Liver (tissue), 9 donors: Measurements from ENCODE around the gene COL5A1. TPM values are rescaled to one million over a fixed set of nuclear protein-coding genes. Genes with fewer than 3 reads are reported as not detected.

Experiments
- DNase-seq: peaks from one replicate; pipeline ENCODE4 v3.0.0-alpha.2; 2017; ENCODE audit warnings: low spot score
- H3K27ac ChIP-seq, 2 donors: one replicate each; pipeline ENCODE4 v1.7.0; 2013; ENCODE audit warnings: inconsistent platforms in 2 of 2, low read length in 2 of 2, control low read depth in 1 of 2, low read depth in 1 of 2, mild to moderate bottlenecking in 1 of 2
- H3K27me3 ChIP-seq, 4 donors: one replicate each; pipeline versions ENCODE4 v1.6.1 to v1.7.0; 2013; ENCODE audit warnings: low read length in 3 of 4, inconsistent platforms in 1 of 4, mild to moderate bottlenecking in 1 of 4, moderate library complexity in 1 of 4; ENCODE audit not compliant: control insufficient read depth in 4 of 4, insufficient read depth in 4 of 4
- H3K36me3 ChIP-seq, 4 donors: one replicate each; pipeline versions ENCODE4 v1.6.1 to v1.7.0; 2013; ENCODE audit warnings: low read length in 3 of 4, mild to moderate bottlenecking in 3 of 4, low read depth in 1 of 4, moderate library complexity in 1 of 4; ENCODE audit not compliant: control insufficient read depth in 4 of 4, insufficient read depth in 3 of 4
- H3K4me1 ChIP-seq, 4 donors: one replicate each; pipeline versions ENCODE4 v1.6.1 to v1.7.0; 2013; ENCODE audit warnings: low read length in 3 of 4, mild to moderate bottlenecking in 3 of 4, moderate library complexity in 1 of 4; ENCODE audit not compliant: control insufficient read depth in 4 of 4, insufficient read depth in 4 of 4
- H3K4me3 ChIP-seq, 3 donors: one replicate each; pipeline versions ENCODE4 v1.6.1 to v1.7.0; 2013; ENCODE audit warnings: low read length in 3 of 3, control low read depth in 1 of 3, low read depth in 1 of 3, mild to moderate bottlenecking in 1 of 3
- H3K9ac ChIP-seq, 2 donors: one replicate each; pipeline ENCODE4 v1.7.0; 2013; ENCODE audit warnings: low read length in 2 of 2, mild to moderate bottlenecking in 2 of 2, moderate library complexity in 2 of 2, control low read depth in 1 of 2, low read depth in 1 of 2
- H3K9me3 ChIP-seq, 4 donors: one replicate each; pipeline versions ENCODE4 v1.6.1 to v1.7.0; 2013; ENCODE audit warnings: low read length in 3 of 4; ENCODE audit not compliant: control insufficient read depth in 4 of 4
- ATF3 ChIP-seq: IDR thresholded peaks from 2 replicates; pipeline ENCODE4 v1.6.1; 2016; ENCODE audit warnings: antibody characterized with exemption
- EGR1 ChIP-seq, 2 donors: IDR thresholded peaks; 2 replicates each; pipeline ENCODE4 v1.6.1; 2016 to 2018; ENCODE audit warnings: antibody characterized with exemption in 2 of 2, low read depth in 2 of 2
- FOXA1 ChIP-seq: IDR thresholded peaks from 2 replicates; pipeline ENCODE4 v1.6.1; 2016; ENCODE audit warnings: antibody characterized with exemption
- FOXA2 ChIP-seq: IDR thresholded peaks from 2 replicates; pipeline ENCODE4 v1.6.1; 2016; ENCODE audit warnings: antibody characterized with exemption
- GABPA ChIP-seq, 2 donors: IDR thresholded peaks in 1 of 2; conservative IDR thresholded peaks in 1 of 2; 2 replicates each; pipeline ENCODE4 v1.6.1; 2016; ENCODE audit warnings: antibody characterized with exemption in 2 of 2, mild to moderate bottlenecking in 1 of 2, moderate library complexity in 1 of 2
- HNF4A ChIP-seq, 2 donors: conservative IDR thresholded peaks; 2 replicates each; pipeline ENCODE4 v1.6.1; 2016; ENCODE audit warnings: antibody characterized with exemption in 2 of 2, mild to moderate bottlenecking in 2 of 2
- HNF4G ChIP-seq: IDR thresholded peaks from 2 replicates; pipeline ENCODE4 v1.6.1; 2016; ENCODE audit warnings: antibody characterized with exemption
- JUND ChIP-seq, 2 donors: IDR thresholded peaks; 2 replicates each; pipeline ENCODE4 v1.6.1; 2016; ENCODE audit warnings: antibody characterized with exemption in 2 of 2
- MAX ChIP-seq: IDR thresholded peaks from 2 replicates; pipeline ENCODE4 v1.6.1; 2016; ENCODE audit warnings: antibody characterized with exemption
- NR2F2 ChIP-seq: IDR thresholded peaks from 2 replicates; pipeline ENCODE4 v1.6.1; 2016; ENCODE audit warnings: antibody characterized with exemption
- RAD21 ChIP-seq, 2 donors: IDR thresholded peaks; 2 replicates each; pipeline ENCODE4 v1.6.1; 2016; ENCODE audit warnings: antibody characterized with exemption in 2 of 2, mild to moderate bottlenecking in 2 of 2
- REST ChIP-seq: IDR thresholded peaks from 2 replicates; pipeline ENCODE4 v1.6.1; 2016; ENCODE audit warnings: antibody characterized with exemption, mild to moderate bottlenecking
- RXRA ChIP-seq, 2 donors: IDR thresholded peaks; 2 replicates each; pipeline ENCODE4 v1.6.1; 2017 to 2018; ENCODE audit warnings: antibody characterized with exemption in 2 of 2, mild to moderate bottlenecking in 1 of 2
- SP1 ChIP-seq: IDR thresholded peaks from 2 replicates; pipeline ENCODE4 v1.6.1; 2018; ENCODE audit warnings: antibody characterized with exemption, mild to moderate bottlenecking
- TAF1 ChIP-seq: conservative IDR thresholded peaks from 2 replicates; pipeline ENCODE4 v1.6.1; 2016; ENCODE audit warnings: antibody characterized with exemption, mild to moderate bottlenecking
- YY1 ChIP-seq: IDR thresholded peaks from 2 replicates; pipeline ENCODE4 v1.6.1; 2016; ENCODE audit warnings: antibody characterized with exemption, mild to moderate bottlenecking
- ZBTB33 ChIP-seq: IDR thresholded peaks from 2 replicates; pipeline ENCODE4 v1.6.1; 2016; ENCODE audit warnings: antibody characterized with exemption
- WGBS: extraction: QIAGEN DNeasy Blood & Tissue Kit; methylation state at CpG from one replicate; pipeline ENCODE4 v1.1.7; 2013; 5-methylcytosine and 5-hydroxymethylcytosine counted together
- polyA plus RNA-seq, 2 donors: library from polyadenylated mRNA; stranded (reverse) in 1 of 2; unstranded in 1 of 2; fragments of 200-250 nt in 1 of 2; fragments of >200 nt in 1 of 2; fragmentation: Nextera tagmentation in 1 of 2; extraction: Ambion mirVana in 1 of 2; gene quantifications; one replicate each; pipeline versions ENCODE4 v1.2.1 to v1.2.3, GENCODE V29; 2013 to 2015
- total RNA-seq, 2 donors: library from RNA; depleted of rRNA; stranded (reverse); fragments of >200 nt; gene quantifications; one replicate each; pipeline ENCODE4 v1.2.3, GENCODE V29; 2014
- donor health status: healthy.
- donor health status: healthy.
- donor health status: healthy.
- donor health status: healthy.
- donor health status: healthy.

COL5A1 gene
- total and polyA plus RNA-seq, 4 donors, result 0.67 to 15.6 (median 11.2) TPM

GRCh38 chr9:134630393-134630790, 11.2 kb upstream of the COL5A1 start:
- 86% methylated on average over 13 of the region's 13 CpGs for WGBS

GRCh38 chr9:134630861-134631260, 10.7 kb upstream of the COL5A1 start:
- 90% methylated on average over 8 of the region's 8 CpGs for WGBS
- Histone ChIP-seq H3K27ac (no peak overlapping the region), H3K4me1 (no peaks in the 10 kb centered on the region), H3K9me3 (no peaks in the 10 kb centered on the region), H3K27me3 (no peaks in the 10 kb centered on the region), H3K9ac (no peak overlapping the region), H3K4me3 (no peak overlapping the region), H3K36me3 (no peaks in the 10 kb centered on the region)
- DNase-seq, result no peak
- TF ChIP-seq JUND (IDR thresholded peaks at IDR 0.05), result no peak
- TF ChIP-seq REST, result no peak
- TF ChIP-seq HNF4A (conservative IDR thresholded peaks at IDR 0.05), result no peak
- no peak for TF ChIP-seq EGR1 (IDR thresholded peaks at IDR 0.05; ENCODE audit: low read depth in 2 of 2)
- TF ChIP-seq GABPA (IDR thresholded peaks at IDR 0.05 in 1 of 2, conservative IDR thresholded peaks at IDR 0.05 in 1 of 2), result no peak
- TF ChIP-seq ZBTB33, result no peak
- TF ChIP-seq RAD21 (IDR thresholded peaks at IDR 0.05), result no peak
- no peak for TF ChIP-seq SP1
- no peak for TF ChIP-seq ATF3
- TF ChIP-seq HNF4G, result no peak
- TF ChIP-seq FOXA2, result no peak
- no peak for TF ChIP-seq FOXA1
- no peak for TF ChIP-seq TAF1
- TF ChIP-seq YY1, result no peak
- TF ChIP-seq MAX, result no peak

More at GRCh38 chr9:134630393-134630790, 11.2 kb upstream of the COL5A1 start:
- Histone ChIP-seq H3K27me3 (no peaks in the 10 kb centered on the region), H3K9ac (no peak overlapping the region), H3K4me1 (no peaks in the 10 kb centered on the region), H3K27ac (no peak overlapping the region), H3K4me3 (no peak overlapping the region), H3K36me3 (no peaks in the 10 kb centered on the region), H3K9me3 (no peaks in the 10 kb centered on the region)
- TF ChIP-seq EGR1 (IDR thresholded peaks at IDR 0.05; ENCODE audit: low read depth in 2 of 2) (no peak), FOXA1 (no peak), GABPA (IDR thresholded peaks at IDR 0.05 in 1 of 2, conservative IDR thresholded peaks at IDR 0.05 in 1 of 2) (no peak), REST (no peak), YY1 (no peak), HNF4A (conservative IDR thresholded peaks at IDR 0.05) (no peak), TAF1 (no peak), NR2F2 (no peak), SP1 (no peak), RAD21 (IDR thresholded peaks at IDR 0.05) (no peak), JUND (IDR thresholded peaks at IDR 0.05) (no peak), ATF3 (no peak), FOXA2 (no peak), RXRA (IDR thresholded peaks at IDR 0.05) (no peak), HNF4G (no peak)
- no peak for DNase-seq
